Lung microvascular endothelial cell (primary cell): Measurements from ENCODE around the gene PTX4. TPM values are rescaled to one million over a fixed set of nuclear protein-coding genes. Genes with fewer than 3 reads are reported as not detected.
A peak's percentile ranks its signal among the peaks of the same experiment; 100 is the strongest.

Experiments
- DNase-seq, 2 donors: peaks; one replicate each; pipeline versions ENCODE4 v3.0.0 to v3.0.0-alpha.2; 2010; ENCODE audit warnings: low read depth in 2 of 2
- total RNA-seq: library from RNA; depleted of rRNA; stranded (reverse); fragments of >200 nt; gene quantifications from 2 replicates; pipeline ENCODE4 v1.2.1, GENCODE V29; 2014

The PTX4 gene
- total RNA-seq, 1 donor from 2014 or later: not detected

DNA sequence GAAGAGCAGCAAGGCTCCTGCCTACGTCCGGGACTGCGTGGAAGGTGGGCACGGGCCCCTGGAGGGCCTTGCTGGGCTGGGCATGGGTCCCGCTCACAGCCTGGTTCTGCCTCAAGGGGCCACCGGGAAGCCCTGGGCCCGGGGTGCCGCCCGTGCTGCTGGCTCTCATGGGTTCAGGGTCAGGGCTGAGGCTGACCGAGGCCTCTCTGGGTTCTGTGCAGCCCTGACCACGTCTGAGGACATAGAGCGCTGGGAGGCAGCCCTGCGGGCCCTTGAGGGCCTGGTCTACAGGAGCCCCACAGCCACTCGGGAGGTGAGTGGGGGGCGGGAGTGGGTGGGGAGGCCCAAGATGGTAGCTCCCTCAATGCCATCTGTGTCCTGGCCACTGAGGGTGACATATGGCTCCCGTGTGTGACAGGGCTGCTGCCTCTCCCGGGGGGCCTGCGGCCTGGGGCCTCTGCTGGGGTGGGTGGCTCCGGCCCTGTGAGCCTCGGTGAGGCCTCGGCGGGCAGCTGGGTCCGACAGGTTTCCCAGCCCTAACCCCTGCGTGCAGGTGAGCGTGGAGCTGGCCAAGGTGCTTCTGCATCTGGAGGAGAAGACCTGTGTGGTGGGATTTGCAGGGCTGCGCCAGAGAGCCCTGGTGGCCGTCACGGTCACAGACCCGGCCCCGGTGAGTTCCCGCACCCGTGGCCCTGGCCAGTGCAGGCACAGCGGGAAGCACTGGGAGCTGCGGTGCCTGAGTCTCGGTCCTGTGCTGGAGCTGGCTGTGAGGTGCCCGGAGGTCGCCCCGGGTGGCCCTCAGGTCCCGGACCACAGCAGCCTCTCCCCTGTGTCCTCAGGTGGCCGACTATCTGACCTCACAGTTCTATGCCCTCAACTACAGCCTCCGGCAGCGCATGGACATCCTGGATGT is 13.6 kb upstream of the PTX4 start:
- DNase-seq: no peak

DNA sequence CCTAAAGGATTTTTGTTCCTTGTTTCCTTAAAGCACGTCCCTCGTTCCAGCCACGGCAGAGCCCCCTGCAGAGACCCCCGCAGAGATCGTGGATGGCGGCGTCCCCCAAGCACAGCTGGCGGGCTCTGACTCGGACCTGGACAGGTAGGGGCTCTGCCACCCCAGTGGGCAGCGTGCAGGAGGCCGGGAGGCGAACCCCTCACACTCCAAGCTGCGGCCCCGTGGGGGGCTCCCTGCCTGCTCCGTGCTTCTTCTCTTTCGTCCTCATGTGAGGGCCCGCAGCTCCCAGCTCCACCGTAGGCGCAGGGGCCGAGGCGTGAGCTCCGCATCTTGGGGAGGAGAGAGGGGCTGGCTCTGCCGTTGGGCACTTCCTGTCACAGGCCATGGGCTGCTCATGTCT is 12.9 kb upstream of the PTX4 start:
- DNase-seq: no peak

DNA sequence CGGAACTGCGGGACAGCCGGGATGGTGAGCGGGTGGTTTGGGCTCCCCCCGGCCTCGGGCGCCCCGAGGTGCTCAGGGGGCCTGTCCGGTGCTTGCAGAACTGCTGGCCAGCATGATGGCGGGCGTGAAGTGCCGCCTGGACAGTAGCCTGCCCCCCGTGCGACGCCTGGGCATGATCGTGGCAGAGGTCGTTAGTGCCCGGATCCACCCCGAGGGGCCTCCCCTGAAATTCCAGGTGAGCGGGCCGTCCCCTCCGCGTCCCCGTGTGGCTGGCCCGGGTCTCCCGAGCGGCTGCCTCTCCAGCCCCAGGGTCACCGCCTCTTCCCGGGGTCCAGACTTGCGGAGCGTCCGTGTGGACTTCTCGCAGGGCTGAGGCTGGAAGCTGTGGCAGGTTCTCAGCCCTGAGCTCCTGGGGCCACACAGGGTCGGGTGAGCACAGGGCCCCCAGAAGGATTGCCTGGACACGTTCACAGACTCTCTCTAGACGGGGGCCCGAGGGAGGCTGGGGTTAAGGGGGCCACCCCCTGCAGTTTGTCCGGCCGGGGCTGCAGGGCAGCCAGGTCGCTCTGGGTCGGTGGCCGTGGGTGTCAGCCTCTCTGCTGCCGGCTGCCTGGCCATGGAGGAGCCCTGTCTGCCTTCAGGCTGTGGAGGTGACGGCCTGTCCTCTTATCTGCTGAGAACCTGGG is 11.9 kb upstream of the PTX4 start:
- no peak for DNase-seq

DNA sequence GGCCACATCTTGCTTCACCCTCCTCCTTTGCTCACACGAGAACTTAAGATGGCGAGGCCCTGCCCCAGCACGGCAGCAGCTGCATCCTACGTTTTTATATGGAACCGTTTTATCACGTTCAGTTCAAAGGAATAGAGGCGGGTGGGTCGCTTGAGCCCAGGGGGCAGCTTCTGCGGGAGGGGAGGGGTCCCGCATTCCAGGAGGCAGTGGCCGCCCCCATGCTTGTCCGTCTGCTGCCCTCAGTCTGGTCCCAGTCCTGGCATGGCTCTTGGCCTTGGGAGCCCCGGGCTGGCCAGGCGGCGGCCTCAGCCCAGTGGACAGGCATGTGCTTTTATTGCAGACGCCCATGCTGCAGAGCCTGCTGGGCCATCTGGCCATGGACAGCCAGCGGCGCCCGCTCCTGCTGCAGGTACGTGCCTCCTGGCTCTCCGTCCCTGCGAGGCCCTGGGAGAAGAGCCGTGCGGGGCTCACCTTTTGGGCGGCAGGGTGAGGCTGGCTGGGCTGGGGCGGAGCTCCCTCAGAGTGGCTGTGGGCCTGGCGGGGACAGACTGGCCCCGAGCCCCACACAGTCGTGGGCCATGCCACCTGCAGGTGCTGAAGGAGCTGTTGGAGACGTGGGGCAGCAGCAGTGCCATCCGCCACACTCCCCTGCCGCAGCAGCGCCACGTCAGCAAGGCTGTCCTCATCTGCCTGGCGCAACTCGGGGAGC is 11.2 kb upstream of the PTX4 start:
- DNase-seq: no peak

DNA sequence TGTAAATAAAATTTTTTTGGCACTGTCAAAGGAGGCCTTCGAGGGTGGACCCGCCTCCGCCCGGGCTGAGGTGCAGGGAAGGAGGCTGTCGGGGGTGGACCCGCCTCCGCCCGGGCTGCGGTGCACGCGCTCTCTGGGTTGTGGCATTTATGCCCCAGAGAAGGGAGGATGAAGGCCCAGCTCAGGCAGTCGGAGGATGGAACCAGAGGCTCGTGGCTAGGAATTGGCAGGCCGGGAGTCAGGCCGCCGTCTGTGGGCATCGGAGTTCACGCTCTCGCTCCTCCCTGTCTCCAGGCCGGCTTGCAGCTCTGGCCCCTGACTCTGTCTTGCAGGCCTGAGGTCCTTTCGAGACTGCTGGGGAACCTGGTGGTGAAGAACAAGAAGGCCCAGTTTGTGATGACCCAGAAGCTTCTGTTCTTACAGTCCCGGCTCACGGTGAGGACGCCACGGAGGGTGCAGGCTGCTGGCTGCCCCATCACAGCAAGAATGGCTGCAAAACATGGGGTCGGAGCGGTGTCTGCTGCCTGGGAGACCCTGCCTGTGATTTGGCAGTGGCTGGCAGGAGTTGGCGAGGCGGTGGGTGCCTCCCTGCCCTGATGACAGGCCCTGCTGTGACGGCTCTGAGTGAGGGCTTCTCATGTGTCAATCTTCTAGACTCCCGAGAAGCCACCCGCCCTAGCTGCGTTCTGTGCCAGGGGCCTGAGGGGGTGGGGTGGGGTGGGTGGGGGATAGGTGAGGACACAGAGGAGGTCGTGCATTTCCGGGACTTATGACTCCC is 10.3 kb upstream of the PTX4 start:
- DNase-seq: no peak

DNA sequence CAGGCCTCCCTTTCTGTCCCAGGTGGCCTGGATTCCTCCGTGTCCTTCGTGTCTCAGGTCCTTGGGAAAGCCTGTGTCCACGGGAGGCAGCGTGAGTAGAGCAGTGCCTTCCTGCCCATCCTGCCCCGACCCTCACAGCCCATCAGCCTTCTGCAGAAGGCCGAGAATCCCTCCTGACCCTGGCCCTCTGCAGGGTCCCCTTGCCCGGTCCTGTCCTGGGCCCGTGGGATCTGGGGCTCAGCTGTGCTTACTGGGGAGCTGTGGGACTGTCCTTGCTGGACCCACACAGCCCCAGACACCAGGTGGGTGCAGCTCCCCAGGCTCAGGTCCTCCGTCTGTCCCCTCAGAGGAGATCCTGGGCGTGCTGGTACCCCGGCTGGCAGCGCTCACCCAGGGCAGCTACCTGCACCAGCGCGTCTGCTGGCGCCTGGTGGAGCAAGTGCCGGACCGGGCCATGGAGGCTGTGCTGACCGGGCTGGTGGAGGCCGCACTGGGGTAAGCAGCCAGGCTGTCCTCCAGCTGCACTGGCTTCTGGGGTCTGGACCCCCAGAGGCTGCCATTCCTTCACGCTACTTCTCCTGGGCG is 8.4 kb upstream of the PTX4 start:
- no peak for DNase-seq

DNA sequence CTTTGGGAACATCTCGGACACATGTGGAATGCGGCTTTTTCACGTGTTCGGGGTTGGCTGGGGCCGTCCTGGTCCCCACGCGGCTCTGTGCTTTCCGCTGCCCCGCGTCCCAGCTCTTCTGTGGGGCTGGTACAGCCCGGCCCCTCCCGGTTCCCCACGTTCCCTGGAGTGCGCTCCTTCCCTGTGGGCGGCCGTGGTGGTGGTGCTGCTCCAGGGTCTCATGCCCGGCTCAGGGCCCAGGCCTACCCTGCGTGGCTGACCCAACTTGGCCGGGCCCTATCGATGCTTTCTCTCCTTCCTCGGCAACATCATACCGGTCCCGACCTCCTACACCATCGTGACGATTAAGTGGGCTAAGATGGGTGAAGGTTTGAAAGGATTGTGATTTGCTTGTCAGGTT is 7.7 kb upstream of the PTX4 start:
- DNase-seq: no peak

DNA sequence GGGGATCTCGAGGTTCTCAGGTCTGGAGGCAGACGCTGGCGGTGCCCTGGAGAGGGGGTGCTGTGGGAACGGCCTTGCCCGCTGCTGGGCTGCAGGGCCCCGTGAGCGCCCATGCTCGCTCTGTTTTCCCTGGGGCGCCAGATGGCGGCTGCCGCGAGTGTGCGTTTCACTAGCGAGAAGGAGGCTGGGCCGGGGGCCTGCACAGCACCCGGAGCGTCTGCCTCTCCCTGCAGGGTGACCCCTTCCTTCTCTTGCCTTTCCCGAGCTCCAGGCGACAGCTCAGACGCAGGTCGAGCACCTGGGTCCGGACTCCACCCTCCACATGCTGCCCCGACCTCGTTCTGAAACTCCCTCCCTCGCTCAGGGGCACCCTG is 7.1 kb upstream of the PTX4 start:
- DNase-seq: no peak

DNA sequence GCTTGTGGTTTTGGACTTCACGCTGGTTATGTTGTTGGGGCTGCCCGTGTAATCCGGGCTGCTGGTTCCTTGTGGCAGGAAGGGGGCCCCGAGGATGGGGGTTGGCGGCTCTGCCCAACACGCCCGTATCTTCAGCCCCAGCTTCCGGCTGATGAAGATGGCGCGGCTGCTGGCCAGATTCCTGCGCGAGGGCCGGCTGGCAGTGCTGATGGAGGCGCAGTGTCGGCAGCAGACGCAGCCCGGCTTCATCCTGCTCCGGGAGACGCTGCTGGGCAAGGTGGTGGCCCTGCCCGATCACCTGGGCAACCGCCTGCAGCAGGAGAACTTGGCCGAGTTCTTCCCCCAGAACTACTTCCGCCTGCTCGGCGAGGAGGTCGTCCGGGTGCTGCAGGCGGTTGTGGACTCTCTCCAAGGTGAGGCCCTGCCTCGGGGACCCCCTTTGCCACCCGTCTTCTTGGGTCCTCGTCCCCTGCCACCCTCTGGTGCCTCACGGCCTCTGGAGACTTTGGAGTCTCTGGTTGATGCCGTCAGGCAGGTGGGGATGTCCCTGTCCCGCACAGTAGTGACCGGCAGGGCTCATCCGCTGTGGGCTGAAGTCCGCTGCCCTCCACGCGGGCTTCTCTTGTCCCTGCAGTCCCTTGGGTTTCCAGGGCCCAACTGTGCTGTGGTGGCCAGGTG is 6.6 kb upstream of the PTX4 start:
- no peak for DNase-seq

DNA sequence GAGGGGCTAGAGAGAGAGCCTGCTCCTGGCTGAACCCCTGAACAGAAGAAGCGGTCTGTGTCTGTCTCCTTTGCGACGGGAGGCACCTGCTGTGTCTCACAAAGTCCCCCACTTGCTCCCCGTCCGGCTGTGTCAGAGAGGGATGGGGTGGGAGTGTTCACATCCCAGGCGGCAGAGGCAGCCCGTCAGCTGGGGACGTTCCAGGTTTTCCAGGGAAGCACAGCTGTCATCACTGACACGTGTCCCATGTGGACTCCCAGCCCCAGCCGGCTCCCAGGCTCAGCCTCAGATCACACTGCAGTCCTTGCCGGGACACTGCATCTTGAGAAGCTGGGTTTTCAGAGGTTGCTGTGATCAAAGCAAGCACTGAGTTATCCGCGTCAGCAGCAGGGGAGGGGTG is 6.0 kb upstream of the PTX4 start:
- DNase-seq: peak in 1 of 2 donors; percentile 57

DNA sequence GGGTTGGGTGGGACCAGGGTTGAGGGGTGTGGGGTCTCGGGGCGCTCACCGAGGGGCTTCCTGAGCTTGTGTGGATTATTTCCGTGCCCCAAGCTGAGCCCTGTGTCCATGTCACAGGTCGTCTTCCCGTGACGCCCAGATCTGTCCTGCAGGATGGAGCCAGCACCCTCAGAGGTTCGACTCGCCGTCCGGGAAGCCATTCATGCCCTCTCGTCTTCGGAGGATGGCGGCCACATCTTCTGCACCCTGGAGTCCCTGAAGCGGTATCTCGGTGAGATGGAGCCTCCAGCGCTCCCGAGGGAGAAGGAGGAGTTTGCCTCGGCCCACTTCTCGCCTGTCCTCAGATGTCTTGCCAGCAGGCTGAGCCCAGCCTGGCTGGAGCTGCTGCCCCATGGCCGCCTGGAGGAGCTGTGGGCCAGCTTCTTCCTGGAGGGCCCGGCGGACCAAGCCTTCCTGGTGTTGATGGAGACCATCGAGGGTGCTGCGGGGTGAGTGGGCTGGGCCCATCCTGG is 5.4 kb upstream of the PTX4 start:
- DNase-seq: peak; percentile 86 to 90

DNA sequence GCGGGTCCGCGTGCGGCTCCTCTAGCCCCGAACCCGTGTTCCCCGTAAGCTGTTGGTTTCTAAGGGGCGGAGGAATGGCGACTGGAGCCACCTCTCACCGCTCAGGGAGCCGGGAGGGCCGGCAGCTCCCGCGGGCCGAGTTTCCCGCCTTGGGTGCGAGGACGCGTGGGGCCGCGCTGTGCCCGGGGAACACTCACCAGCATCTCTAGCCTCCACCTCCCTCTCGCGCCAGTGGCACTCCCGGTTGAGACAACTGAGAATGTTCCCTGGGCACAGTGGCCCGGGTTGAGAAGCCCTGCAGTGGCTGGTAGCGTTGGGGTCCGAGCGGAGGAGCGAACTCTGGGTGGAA is 5.0 kb upstream of the PTX4 start:
- DNase-seq: peak; percentile 20 to 25

DNA sequence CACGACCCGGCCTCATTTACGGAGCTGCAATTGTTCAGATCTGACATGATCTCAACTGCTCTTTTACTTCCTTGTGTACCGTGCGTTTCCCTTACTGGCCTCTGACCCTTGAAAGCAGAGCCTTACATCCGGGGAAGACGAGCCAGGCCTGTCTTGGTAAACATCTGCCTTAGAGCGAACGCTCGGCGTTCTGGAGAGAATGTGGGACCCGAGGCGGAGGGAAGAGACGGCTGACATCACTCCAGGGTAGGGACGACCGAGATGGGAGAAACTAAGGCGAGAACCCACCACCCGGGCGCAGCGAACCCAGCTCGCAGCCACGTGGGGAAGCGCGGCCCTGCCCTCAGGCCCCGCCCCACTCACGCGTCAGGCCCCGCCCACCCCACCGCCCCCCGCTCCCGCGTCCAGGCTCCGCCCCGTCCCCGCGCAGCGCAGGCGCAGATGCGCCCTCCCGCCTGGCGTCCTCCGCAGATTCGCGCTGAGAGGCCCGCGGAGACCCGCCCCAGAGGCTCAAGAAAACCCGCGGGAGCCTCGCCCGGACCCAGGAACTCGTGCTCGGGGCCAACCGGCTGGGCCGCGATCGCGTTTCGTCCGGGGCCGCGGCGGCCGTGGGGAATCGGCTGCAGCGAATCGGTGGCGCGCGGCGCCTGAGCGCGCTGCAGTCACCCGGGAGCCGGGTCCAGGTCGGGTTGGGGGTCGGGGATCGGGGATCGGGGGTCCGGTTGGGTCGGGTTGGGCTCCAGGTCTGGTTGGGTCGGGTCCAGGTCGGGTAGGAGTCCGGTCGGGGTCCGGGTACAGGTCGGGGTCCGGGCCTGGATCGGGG is 4.4 kb upstream of the PTX4 start, which contains the start of gene TELO2:
Gene TELO2, plus strand, starts transcription at position 438 of the 823 bp plus-strand sequence. CDS start 922 bp downstream, outside the sequence.
- peak; percentile 84 to 86 for DNase-seq

DNA sequence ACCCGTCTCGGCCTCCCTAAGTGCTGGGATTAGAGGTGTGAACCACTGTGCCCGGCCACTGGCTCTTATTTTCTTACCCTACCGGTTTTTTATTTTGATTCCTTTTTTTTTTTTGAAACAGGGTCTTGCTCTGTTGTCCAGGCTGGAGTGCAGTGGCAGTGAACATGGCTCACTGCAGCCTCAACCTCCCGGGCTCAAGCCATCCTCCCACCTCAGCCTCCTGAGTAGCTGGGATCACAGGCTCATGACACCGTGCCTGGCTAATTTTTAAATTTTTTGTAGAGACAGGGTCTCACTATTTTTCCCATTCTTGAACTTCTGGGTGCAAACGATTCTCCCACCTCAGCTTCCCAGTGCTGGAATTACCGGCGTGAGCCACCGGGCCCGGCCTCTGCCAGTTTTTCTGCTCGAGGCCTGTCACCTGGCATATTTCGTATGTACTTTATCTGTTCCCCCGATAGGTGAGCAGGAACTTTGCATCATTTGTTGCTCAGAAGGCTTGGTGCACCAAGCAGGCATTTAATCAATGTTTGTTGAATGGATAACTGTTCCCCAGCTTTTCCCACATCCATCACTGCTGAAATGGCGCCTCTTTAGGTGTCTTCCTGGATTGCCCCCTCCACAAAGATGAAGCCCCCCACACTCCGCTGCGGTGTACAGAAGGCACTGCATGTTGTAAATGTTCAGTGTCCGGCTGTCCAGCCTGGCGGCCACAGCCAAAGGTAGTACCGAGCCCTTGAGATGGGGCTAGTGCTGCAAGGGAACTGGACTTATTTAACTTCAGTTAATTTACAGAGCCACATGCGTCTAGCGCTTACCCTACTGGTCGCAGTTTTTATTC is 3.6 kb upstream of the PTX4 start:
- no peak for DNase-seq

DNA sequence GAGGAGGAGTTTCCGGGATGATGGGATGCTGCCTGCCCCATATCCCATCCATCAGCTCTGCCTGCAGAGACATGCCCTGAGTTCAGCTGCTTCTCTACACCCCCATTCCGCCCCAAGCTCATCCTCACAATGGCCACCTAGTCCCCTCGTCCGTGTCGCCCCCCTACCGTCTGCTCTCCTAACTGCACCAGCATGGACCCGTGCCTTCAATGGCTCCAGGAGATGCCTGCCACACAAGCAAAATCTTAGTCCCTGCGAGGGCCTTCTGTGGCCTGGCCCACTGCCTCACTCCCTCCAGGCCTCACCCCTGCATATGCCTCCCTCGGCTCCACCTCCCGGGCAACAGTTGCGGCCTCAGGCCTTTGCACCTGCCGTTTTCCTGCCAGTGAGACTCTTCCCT is 2.6 kb upstream of the PTX4 start:
- no peak for DNase-seq

DNA sequence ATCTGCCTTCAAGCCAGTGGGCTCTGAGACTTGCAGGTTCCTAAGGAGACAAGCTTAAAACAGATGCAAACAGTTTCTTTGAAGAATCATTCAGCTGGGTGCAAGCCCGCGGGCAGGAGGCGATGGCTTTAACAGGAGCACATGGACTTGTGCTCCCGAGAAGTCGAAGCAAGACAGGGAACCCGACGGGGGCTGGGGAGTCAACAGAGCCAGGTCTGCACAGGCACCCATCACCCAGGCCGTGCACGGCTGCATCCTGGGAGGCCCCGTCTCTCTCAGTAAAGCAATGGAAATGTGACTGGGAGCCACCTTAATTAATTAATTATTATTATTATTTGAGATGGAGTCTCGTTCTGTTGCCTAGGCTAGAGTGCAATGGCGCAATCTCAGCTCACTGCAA is 333 bp upstream of the PTX4 start:
- no peak for DNase-seq

DNA sequence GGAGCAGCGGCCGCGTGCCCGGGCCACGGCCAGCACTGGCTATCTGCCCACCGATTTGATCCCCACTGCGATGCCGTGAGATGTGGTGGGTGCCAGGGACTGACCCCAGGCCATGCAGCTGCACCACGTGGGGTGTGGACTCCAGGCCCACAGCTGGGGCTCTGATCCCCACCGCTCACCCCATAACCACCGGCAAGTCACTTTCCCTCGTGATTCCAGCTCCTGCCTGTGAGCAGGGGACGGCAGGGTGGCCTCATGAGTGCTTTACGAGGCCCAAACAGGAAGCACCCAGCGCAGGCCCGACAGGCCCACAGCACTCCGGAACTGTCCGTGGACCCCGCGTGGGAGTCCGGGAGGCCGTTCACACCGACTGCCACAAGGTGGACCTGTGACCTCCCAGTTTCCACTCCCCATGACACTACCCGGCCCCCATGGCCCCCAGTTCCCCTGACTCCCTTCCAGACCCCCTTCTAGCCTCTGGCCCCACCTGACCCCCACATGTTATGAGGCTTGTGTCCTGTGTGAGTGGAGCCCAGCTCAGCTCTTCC is 616 bp downstream of the PTX4 start:
- no peak for DNase-seq

DNA sequence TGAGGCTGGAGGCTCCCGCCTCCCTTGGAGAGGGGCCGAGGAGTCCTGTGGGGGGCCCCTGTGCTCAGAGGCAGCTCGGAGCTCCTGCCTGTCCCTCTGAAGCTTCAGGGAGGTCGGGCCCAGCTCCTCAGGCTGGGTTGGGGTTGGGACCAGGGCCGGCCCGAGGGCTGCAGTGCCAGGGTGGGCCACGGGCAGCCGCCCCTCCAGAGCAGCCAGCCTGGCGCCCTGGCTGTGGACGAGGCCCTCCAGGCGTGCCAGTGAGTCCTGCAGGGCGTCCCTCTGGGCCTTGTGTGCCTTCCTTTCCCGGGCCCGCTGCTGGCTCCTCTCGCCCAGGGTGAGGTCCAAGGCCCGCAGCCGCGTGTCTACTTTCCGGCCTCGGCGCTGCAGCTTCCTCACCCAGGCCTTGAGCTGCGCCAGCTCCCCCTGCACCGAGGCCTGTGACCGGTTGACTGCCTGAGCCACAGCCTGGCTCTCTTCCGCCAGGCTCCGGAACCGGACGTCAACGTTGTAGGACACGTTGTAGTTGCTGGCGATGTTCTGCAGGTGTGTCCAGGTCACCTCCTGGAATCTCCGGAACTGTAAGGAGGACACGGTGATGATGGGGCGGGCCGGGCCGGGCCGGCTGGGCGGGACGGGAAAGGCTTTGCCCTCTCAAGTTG is 1.2 kb downstream of the PTX4 start:
- DNase-seq: no peak
